HCEC 1CT (cell line): Measurements from ENCODE around the gene UBXN1.

ENCODE experiments used
- DNase-seq: peaks from one replicate; pipeline ENCODE4 v3.0.0-alpha.2; 2017

UBXN1 gene

GRCh38 chr11:62632492-62632891 is 46.4 kb downstream of the UBXN1 start:
- DNase-seq, result no peak

- DNase-seq, result no peak
Observed at GRCh38 chr11:62627713-62628112, 51.2 kb downstream of the UBXN1 start.
